SK-N-SH treated with all-trans-retinoic acid at 6 μM for 48 hours (cell line): ENCODE data around the gene KCND1.

ENCODE experiments used
- ATAC-seq: fragments of 200-7000 bp; cut with Tn5 transposase; 3 replicates; pipeline ENCODE4 v1.9.1; 2020; ENCODE audit warnings: mild to moderate bottlenecking, moderate library complexity
- ARNTL ChIP-seq: fragments of 450-650 bp; formaldehyde crosslinking; IDR thresholded peaks from 2 replicates; pipeline ENCODE4 v1.5.0; 2020; ENCODE audit warnings: low read depth, mild to moderate bottlenecking, moderate library complexity, borderline replicate concordance
- BACH2 ChIP-seq: fragments of 250-450 bp; sonication (Bioruptor Pico); IDR thresholded peaks from 2 replicates; pipeline ENCODE4 v1.9.0; 2021; ENCODE audit warnings: mild to moderate bottlenecking, borderline replicate concordance
- CSDC2 ChIP-seq: fragments of 250-450 bp; sonication (Bioruptor Pico); IDR thresholded peaks from 2 replicates; pipeline ENCODE4 v1.5.0; 2020; ENCODE audit warnings: mild to moderate bottlenecking, moderate library complexity
- ESRRG ChIP-seq: fragments of 250-450 bp; sonication (Bioruptor Pico); IDR thresholded peaks from 2 replicates; pipeline ENCODE4 v1.6.1; 2021; ENCODE audit warnings: mild to moderate bottlenecking
- GLIS3 ChIP-seq: fragments of 250-450 bp; sonication (Bioruptor Pico); IDR thresholded peaks from 2 replicates; pipeline ENCODE4 v1.5.0; 2020; ENCODE audit warnings: mild to moderate bottlenecking, moderate library complexity
- ISL1 ChIP-seq: fragments of 250-450 bp; sonication (Bioruptor Pico); IDR thresholded peaks from 2 replicates; pipeline ENCODE4 v2.1.2; 2022; ENCODE audit warnings: mild to moderate bottlenecking, moderate library complexity
- OSR1 ChIP-seq: fragments of 250-450 bp; sonication (Bioruptor Pico); IDR thresholded peaks from 2 replicates; pipeline ENCODE4 v1.8.0; 2022; ENCODE audit warnings: moderate library complexity, mild to moderate bottlenecking, inconsistent platforms
- PPARA ChIP-seq: fragments of 250-450 bp; sonication (Bioruptor Pico); IDR thresholded peaks from 2 replicates; pipeline ENCODE4 v1.5.0; 2020; ENCODE audit warnings: mild to moderate bottlenecking, borderline replicate concordance
- RARB ChIP-seq: fragments of 250-450 bp; sonication (Bioruptor Pico); IDR thresholded peaks from 2 replicates; pipeline ENCODE4 v1.8.0; 2021; ENCODE audit warnings: mild to moderate bottlenecking, moderate library complexity
- SNAI2 ChIP-seq: fragments of 250-450 bp; sonication (Bioruptor Pico); IDR thresholded peaks from 2 replicates; pipeline ENCODE4 v1.5.0; 2020; ENCODE audit warnings: mild to moderate bottlenecking, moderate library complexity
- TCF4 ChIP-seq: fragments of 250-450 bp; sonication (Bioruptor Pico); IDR thresholded peaks from 2 replicates; pipeline ENCODE4 v1.8.0; 2021; ENCODE audit warnings: mild to moderate bottlenecking, moderate library complexity, borderline replicate concordance
- TOX ChIP-seq: fragments of 250-450 bp; sonication (Bioruptor Pico); IDR thresholded peaks from 2 replicates; pipeline ENCODE4 v1.8.0; 2021; ENCODE audit warnings: mild to moderate bottlenecking, moderate library complexity, borderline replicate concordance
- ZFP3 ChIP-seq: fragments of 250-450 bp; sonication (Bioruptor Pico); IDR thresholded peaks from 2 replicates; pipeline ENCODE4 v1.5.0; 2020; ENCODE audit warnings: mild to moderate bottlenecking, moderate library complexity
- ZFP30 ChIP-seq: fragments of 450-650 bp; formaldehyde crosslinking; IDR thresholded peaks from 2 replicates; pipeline ENCODE4 v1.5.0; 2022; ENCODE audit warnings: mild to moderate bottlenecking, moderate library complexity
- ZNF565 ChIP-seq: fragments of 450-650 bp; formaldehyde crosslinking; conservative IDR thresholded peaks from 2 replicates; pipeline ENCODE4 v1.5.0; 2020; ENCODE audit warnings: low read depth, mild to moderate bottlenecking, moderate library complexity
- ZNF70 ChIP-seq: fragments of 450-650 bp; formaldehyde crosslinking; IDR thresholded peaks from 2 replicates; pipeline ENCODE4 v1.5.0; 2020; ENCODE audit warnings: mild to moderate bottlenecking, moderate library complexity
- TF ChIP-seq, protein P1 (sequence below): fragments of 250-450 bp; sonication (Bioruptor Pico); IDR thresholded peaks from 2 replicates; pipeline ENCODE4 v1.8.0; 2020; ENCODE audit warnings: mild to moderate bottlenecking, moderate library complexity, borderline replicate concordance
- TF ChIP-seq, protein P2 (sequence below): fragments of 250-450 bp; sonication (Bioruptor Pico); IDR thresholded peaks from 2 replicates; pipeline ENCODE4 v1.5.0; 2020; ENCODE audit warnings: mild to moderate bottlenecking, moderate library complexity
- TF ChIP-seq, protein P3 (sequence below): fragments of 250-450 bp; sonication (Bioruptor Pico); IDR thresholded peaks from 2 replicates; pipeline ENCODE4 v1.5.1; 2021; ENCODE audit warnings: mild to moderate bottlenecking, moderate library complexity
- TF ChIP-seq, protein P4 (sequence below): fragments of 250-450 bp; sonication (Bioruptor Pico); IDR thresholded peaks from 2 replicates; pipeline ENCODE4 v1.5.1; 2020; ENCODE audit warnings: low read depth, mild to moderate bottlenecking, moderate library complexity
- TF ChIP-seq, protein P5 (sequence below): fragments of 250-450 bp; sonication (Bioruptor Pico); IDR thresholded peaks from 2 replicates; pipeline ENCODE4 v1.8.0; 2021; ENCODE audit warnings: low read depth, mild to moderate bottlenecking, moderate library complexity, borderline replicate concordance

KCND1 gene

DNA sequence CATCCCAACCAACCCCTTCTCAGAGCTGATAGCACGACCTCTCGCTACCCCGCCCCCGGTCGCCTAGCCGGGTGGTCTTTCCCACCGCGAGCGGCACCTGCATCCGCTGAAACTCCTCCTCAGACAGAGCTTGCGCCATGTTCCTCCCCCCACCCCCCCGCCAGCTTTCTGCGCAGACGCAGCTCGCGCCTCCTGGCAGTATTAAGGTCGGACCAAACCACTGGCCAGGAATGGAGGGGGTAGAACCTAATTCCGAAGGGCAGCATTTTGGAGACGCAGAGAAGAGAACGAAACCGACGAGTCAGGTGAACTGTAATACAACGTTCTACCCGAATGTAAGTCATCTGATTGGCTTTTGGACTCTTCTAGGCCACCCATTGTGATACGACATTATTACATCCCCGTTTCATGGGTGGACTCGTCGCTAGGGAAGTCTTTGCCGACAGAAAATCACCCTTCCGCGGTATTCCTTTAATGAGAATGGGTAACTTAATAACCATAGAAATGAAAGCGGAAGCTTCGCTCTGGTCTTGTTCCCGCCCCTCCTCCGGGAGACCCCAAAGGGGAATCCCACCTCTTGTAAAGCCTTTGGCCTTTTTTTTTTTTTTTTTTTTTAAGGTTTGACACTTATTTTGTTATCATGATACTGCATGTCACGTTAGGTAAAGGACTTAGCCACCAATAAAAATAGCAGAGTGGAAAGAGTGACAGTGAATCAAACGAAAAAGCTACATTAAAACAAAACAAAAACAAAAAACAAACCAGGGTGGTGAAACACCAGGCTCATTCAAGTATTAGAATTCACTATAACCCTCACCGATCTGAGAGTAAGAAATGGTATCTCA lies 30.7 kb upstream of the KCND1 start, which contains the start of gene GRIPAP1:
TSS of gene GRIPAP1 (minus strand) at position 174 of the 845 bp plus-strand sequence. CDS start at position 139, 35 bp downstream.
- TF ChIP-seq, protein P1, sequence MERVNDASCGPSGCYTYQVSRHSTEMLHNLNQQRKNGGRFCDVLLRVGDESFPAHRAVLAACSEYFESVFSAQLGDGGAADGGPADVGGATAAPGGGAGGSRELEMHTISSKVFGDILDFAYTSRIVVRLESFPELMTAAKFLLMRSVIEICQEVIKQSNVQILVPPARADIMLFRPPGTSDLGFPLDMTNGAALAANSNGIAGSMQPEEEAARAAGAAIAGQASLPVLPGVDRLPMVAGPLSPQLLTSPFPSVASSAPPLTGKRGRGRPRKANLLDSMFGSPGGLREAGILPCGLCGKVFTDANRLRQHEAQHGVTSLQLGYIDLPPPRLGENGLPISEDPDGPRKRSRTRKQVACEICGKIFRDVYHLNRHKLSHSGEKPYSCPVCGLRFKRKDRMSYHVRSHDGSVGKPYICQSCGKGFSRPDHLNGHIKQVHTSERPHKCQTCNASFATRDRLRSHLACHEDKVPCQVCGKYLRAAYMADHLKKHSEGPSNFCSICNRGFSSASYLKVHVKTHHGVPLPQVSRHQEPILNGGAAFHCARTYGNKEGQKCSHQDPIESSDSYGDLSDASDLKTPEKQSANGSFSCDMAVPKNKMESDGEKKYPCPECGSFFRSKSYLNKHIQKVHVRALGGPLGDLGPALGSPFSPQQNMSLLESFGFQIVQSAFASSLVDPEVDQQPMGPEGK: peak; percentile 32; the same call in 1 of the 2 replicates
- no peak for TF ChIP-seq TOX (CRISPR knock-in tag)
- ATAC-seq: peak; percentile 90

DNA sequence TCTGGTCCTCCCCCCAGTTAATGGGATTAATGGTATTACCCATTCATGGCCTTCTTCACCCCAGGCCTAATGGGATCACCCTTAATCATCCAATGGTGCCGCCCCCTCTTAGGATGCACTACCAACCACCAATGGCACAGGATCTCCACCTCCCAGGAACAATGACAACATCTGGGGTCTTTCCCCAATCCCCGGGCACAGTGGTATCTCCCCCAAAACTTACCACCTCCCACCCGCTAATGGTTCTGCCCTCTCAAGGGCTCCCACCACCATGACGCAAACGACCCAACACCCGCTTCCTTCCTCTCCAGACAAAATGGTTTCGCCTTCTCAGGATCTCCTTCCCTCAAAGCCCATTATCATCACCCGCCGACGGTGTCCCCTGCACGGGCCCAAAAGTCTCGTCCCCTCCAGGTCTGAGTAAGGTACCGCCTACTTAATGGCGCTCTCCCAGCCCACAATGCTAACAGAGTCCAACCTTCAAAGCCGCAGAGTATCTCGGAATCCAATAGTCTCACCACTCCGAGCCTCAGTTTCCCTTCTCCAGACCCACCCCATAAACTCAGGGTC lies 30.0 kb upstream of the KCND1 start:
- peak; percentile 65 for ATAC-seq
- no peak for TF ChIP-seq ZNF70 (CRISPR knock-in tag)
- TF ChIP-seq, protein P2, sequence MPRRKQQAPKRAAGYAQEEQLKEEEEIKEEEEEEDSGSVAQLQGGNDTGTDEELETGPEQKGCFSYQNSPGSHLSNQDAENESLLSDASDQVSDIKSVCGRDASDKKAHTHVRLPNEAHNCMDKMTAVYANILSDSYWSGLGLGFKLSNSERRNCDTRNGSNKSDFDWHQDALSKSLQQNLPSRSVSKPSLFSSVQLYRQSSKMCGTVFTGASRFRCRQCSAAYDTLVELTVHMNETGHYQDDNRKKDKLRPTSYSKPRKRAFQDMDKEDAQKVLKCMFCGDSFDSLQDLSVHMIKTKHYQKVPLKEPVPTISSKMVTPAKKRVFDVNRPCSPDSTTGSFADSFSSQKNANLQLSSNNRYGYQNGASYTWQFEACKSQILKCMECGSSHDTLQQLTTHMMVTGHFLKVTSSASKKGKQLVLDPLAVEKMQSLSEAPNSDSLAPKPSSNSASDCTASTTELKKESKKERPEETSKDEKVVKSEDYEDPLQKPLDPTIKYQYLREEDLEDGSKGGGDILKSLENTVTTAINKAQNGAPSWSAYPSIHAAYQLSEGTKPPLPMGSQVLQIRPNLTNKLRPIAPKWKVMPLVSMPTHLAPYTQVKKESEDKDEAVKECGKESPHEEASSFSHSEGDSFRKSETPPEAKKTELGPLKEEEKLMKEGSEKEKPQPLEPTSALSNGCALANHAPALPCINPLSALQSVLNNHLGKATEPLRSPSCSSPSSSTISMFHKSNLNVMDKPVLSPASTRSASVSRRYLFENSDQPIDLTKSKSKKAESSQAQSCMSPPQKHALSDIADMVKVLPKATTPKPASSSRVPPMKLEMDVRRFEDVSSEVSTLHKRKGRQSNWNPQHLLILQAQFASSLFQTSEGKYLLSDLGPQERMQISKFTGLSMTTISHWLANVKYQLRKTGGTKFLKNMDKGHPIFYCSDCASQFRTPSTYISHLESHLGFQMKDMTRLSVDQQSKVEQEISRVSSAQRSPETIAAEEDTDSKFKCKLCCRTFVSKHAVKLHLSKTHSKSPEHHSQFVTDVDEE (CRISPR knock-in tag): no peak
- TF ChIP-seq, protein P3, sequence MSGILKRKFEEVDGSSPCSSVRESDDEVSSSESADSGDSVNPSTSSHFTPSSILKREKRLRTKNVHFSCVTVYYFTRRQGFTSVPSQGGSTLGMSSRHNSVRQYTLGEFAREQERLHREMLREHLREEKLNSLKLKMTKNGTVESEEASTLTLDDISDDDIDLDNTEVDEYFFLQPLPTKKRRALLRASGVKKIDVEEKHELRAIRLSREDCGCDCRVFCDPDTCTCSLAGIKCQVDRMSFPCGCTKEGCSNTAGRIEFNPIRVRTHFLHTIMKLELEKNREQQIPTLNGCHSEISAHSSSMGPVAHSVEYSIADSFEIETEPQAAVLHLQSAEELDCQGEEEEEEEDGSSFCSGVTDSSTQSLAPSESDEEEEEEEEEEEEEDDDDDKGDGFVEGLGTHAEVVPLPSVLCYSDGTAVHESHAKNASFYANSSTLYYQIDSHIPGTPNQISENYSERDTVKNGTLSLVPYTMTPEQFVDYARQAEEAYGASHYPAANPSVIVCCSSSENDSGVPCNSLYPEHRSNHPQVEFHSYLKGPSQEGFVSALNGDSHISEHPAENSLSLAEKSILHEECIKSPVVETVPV: no peak
- no peak for TF ChIP-seq TOX (CRISPR knock-in tag)
- TF ChIP-seq CSDC2 (CRISPR knock-in tag): no peak
- no peak for TF ChIP-seq ARNTL (CRISPR knock-in tag)

DNA sequence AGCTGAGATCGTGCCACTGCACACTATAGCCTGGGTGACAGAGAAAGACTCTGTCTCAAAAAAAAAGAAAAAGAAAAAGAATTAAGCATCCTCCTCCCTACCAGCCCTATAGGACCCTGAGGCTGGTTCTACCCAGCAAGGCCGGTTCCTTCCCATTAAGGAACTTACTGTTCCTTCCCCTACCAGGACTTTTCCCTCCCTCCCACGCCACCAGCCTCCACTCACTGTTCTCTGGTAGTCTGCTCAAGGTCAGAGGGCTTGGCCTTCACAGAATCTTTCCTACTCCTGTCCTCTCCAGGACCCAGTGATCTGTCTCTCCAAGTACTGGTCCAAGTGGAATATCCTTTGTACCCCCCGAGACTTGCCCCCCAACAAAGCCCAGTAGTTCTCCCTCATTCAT lies 29.0 kb upstream of the KCND1 start:
- ATAC-seq: no peak
- TF ChIP-seq TOX (CRISPR knock-in tag) (no peak), ZFP3 (no peak), ZFP30 (CRISPR knock-in tag) (no peak), ESRRG (CRISPR knock-in tag) (no peak), SNAI2 (no peak), CSDC2 (CRISPR knock-in tag) (no peak), TCF4 (CRISPR knock-in tag) (no peak), BACH2 (CRISPR knock-in tag) (no peak), GLIS3 (CRISPR knock-in tag) (no peak), ARNTL (CRISPR knock-in tag) (no peak), OSR1 (CRISPR knock-in tag) (no peak), PPARA (CRISPR knock-in tag) (no peak), ISL1 (no peak), ZNF70 (CRISPR knock-in tag) (no peak), RARB (no peak), ZNF565 (CRISPR knock-in tag) (no peak)
- TF ChIP-seq, protein P4, sequence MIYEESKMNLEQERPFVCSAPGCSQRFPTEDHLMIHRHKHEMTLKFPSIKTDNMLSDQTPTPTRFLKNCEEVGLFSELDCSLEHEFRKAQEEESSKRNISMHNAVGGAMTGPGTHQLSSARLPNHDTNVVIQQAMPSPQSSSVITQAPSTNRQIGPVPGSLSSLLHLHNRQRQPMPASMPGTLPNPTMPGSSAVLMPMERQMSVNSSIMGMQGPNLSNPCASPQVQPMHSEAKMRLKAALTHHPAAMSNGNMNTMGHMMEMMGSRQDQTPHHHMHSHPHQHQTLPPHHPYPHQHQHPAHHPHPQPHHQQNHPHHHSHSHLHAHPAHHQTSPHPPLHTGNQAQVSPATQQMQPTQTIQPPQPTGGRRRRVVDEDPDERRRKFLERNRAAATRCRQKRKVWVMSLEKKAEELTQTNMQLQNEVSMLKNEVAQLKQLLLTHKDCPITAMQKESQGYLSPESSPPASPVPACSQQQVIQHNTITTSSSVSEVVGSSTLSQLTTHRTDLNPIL (CRISPR knock-in tag): no peak
- TF ChIP-seq, protein P2 (CRISPR knock-in tag): no peak
- TF ChIP-seq, protein P5, sequence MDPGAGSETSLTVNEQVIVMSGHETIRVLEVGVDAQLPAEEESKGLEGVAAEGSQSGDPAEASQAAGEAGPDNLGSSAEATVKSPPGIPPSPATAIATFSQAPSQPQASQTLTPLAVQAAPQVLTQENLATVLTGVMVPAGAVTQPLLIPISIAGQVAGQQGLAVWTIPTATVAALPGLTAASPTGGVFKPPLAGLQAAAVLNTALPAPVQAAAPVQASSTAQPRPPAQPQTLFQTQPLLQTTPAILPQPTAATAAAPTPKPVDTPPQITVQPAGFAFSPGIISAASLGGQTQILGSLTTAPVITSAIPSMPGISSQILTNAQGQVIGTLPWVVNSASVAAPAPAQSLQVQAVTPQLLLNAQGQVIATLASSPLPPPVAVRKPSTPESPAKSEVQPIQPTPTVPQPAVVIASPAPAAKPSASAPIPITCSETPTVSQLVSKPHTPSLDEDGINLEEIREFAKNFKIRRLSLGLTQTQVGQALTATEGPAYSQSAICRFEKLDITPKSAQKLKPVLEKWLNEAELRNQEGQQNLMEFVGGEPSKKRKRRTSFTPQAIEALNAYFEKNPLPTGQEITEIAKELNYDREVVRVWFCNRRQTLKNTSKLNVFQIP (CRISPR knock-in tag): no peak
- TF ChIP-seq, protein P1: no peak
- TF ChIP-seq, all 23 proteins: peak for 0
